HepG2 (cell line): ENCODE results near the gene SLC1A2. TPM values are rescaled to one million over a fixed set of nuclear protein-coding genes. Genes with fewer than 3 reads are reported as not detected.
A peak's percentile ranks its signal among the peaks of the same experiment; 100 is the strongest.

ENCODE experiments used
- ATAC-seq: fragments of 200-7000 bp; cut with Tn5 transposase; 3 replicates; pipeline ENCODE4 v1.9.1; 2020; ENCODE audit warnings: mild to moderate bottlenecking, moderate library complexity
- BruUV-seq: library from RNA; stranded (reverse); fragments of 400-500 nt; replicated peaks from 2 replicates; lab custom pipeline; 2021; lab: Mats Ljungman, UMichigan
- CTCF ChIA-PET: fragments of 300-600 bp; formaldehyde crosslinking; extraction: SDS; loops from one replicate; lab custom pipeline; 2021; ENCODE audit warnings: low total read pairs, inconsistent platforms, low intra/inter-chr PET ratio; lab: Yijun Ruan, JAX
- POLR2A ChIA-PET: fragments of 350-600 bp; sonication (Branson Sonifier 250); formaldehyde crosslinking; loops from one replicate; lab custom pipeline; 2020; ENCODE audit warnings: antibody characterized with exemption, inconsistent platforms; lab: Yijun Ruan, JAX
- DNase-seq: peaks from one replicate; pipeline ENCODE4 v3.0.0-alpha.2; 2015; ENCODE audit warnings: low spot score
- FAIRE-seq: peaks from 3 replicates; lab custom pipeline; 2011; peaks lifted over from hg19 to GRCh38; lab: Jason Lieb, UNC
- H2AFZ ChIP-seq: one replicate; pipeline ENCODE4 v1.6.1; 2011; ENCODE audit warnings: low read length, inconsistent platforms
- H3K27ac ChIP-seq: fragments of 300-600 bp; 3 replicates; pipeline ENCODE4 v1.8.0; 2011; ENCODE audit warnings: mixed run types, mild to moderate bottlenecking, mixed read lengths, low read length, inconsistent platforms; ENCODE audit not compliant: insufficient read depth; ENCODE audit errors: extremely low read length
- H3K27me3 ChIP-seq, 2 experiments: fragments of 200-600 bp in 1 of 2; 2 replicates in 1 of 2; 3 replicates in 1 of 2; pipeline versions ENCODE4 v1.6.0 to v1.8.0; 2011; ENCODE audit warnings: low read length in 2 of 2, mild to moderate bottlenecking in 2 of 2, moderate library complexity in 2 of 2, inconsistent platforms in 1 of 2; ENCODE audit not compliant: insufficient read depth in 2 of 2, control insufficient read depth in 1 of 2
- H3K36me3 ChIP-seq, 2 experiments: fragments of 200-600 bp in 1 of 2; replicated peaks in 1 of 2; 2 replicates in 1 of 2; 3 replicates in 1 of 2; pipeline versions ENCODE4 v1.5.1 to v1.8.0; 2011; ENCODE audit warnings: low read length in 2 of 2, inconsistent platforms in 1 of 2; ENCODE audit not compliant: insufficient read depth in 2 of 2, control insufficient read depth in 1 of 2
- H3K4me1 ChIP-seq: 2 replicates; pipeline ENCODE4 v1.5.1; 2012; ENCODE audit warnings: low read length, inconsistent platforms; ENCODE audit not compliant: insufficient read depth
- H3K4me2 ChIP-seq: 2 replicates; pipeline ENCODE4 v1.6.0; 2011; ENCODE audit warnings: low read depth, low read length, inconsistent platforms
- H3K4me3 ChIP-seq, 3 experiments: fragments of 200-600 bp in 1 of 3; sonication (generic), shearing (Covaris generic) in 1 of 3; replicated peaks in 1 of 3; 2 replicates each; pipeline ENCODE4 v1.5.1; 2011 to 2016; ENCODE audit warnings: low read length in 3 of 3, inconsistent platforms in 2 of 3, low read depth in 2 of 3, mild to moderate bottlenecking in 2 of 3, control low read depth in 1 of 3, mixed read lengths in 1 of 3; ENCODE audit not compliant: insufficient read depth in 1 of 3
- H3K79me2 ChIP-seq: one replicate; pipeline ENCODE4 v1.6.1; 2011; ENCODE audit warnings: low read length, inconsistent platforms; ENCODE audit not compliant: insufficient read depth
- H3K9ac ChIP-seq: 2 replicates; pipeline ENCODE4 v1.6.0; 2011; ENCODE audit warnings: mild to moderate bottlenecking, low read depth, low read length, inconsistent platforms; ENCODE audit not compliant: insufficient read depth
- H3K9me3 ChIP-seq: 2 replicates; pipeline ENCODE4 v1.5.1; 2012; ENCODE audit warnings: mild to moderate bottlenecking, low read length
- H4K20me1 ChIP-seq: 2 replicates; pipeline ENCODE4 v1.6.0; 2011; ENCODE audit warnings: inconsistent platforms, mild to moderate bottlenecking, low read length, moderate library complexity; ENCODE audit not compliant: insufficient read depth
- KAT2B ChIP-seq: fragments of 150-350 bp; IDR thresholded peaks from 2 replicates; pipeline ENCODE4 v1.6.1; 2014; ENCODE audit warnings: low read depth, low read length, borderline replicate concordance
- MLX ChIP-seq: IDR thresholded peaks from 2 replicates; pipeline ENCODE4 v1.6.1; 2016
- MTF1 ChIP-seq: sonication (generic); formaldehyde crosslinking; IDR thresholded peaks from 2 replicates; pipeline ENCODE4 v1.5.0; 2020; ENCODE audit warnings: missing genetic modification reagents
- MXD1 ChIP-seq: sonication (generic); formaldehyde crosslinking; IDR thresholded peaks from 2 replicates; pipeline ENCODE4 v1.4.0; 2020; ENCODE audit warnings: mild to moderate bottlenecking, missing genetic modification reagents
- NONO ChIP-seq, 2 experiments: fragments of 450-650 bp in 1 of 2; sonication (generic) in 1 of 2; formaldehyde crosslinking in 1 of 2; IDR thresholded peaks in 1 of 2; conservative IDR thresholded peaks in 1 of 2; 2 replicates each; pipeline versions ENCODE4 v1.6.1 to v1.8.0; 2017 to 2022; ENCODE audit warnings: mild to moderate bottlenecking in 1 of 2, missing genetic modification reagents in 1 of 2, moderate library complexity in 1 of 2
- PAF1 ChIP-seq: IDR thresholded peaks from 2 replicates; pipeline ENCODE4 v1.6.1; 2016; ENCODE audit warnings: missing genetic modification reagents, missing compliant biosample characterization
- PRDM4 ChIP-seq: sonication (generic); formaldehyde crosslinking; IDR thresholded peaks from 2 replicates; pipeline ENCODE4 v1.9.0; 2021; ENCODE audit warnings: missing genetic modification reagents, borderline replicate concordance
- SIX4 ChIP-seq: sonication (generic); formaldehyde crosslinking; IDR thresholded peaks from 2 replicates; pipeline ENCODE4 v1.4.0; 2020; ENCODE audit warnings: missing genetic modification reagents
- in situ Hi-C: cut with HindIII; loops from 2 replicates; pipeline ENCODE4 v1.10.0; 2017; ENCODE audit warnings: low pct_unique_long_range_greater_than_20kb; ENCODE audit not compliant: extremely low pct_ligation_motif_present
- intact Hi-C: fragments of 100-400 bp; cut with micrococcal nuclease; formaldehyde crosslinking; loops from one replicate; pipeline ENCODE4 v1.10.0; 2022; ENCODE audit not compliant: unreplicated experiment
- polyA plus RNA-seq, 8 experiments: library from polyadenylated mRNA; depleted of rRNA in 3 of 8; stranded (reverse) in 7 of 8; unstranded in 1 of 8; fragments of >200 nt; fragmentation: Illumina TruSeq in 4 of 8; extraction: Trizol in 4 of 8; gene quantifications; 2 replicates each; pipeline versions ENCODE4 v1.2.1 to v1.2.3, GENCODE V29; 2011 to 2016; ENCODE audit warnings: low read depth in 4 of 8, missing spikeins in 1 of 8, mixed read lengths in 1 of 8; ENCODE audit not compliant: insufficient read depth in 1 of 8
- total RNA-seq, 5 experiments: library from RNA; depleted of rRNA; stranded (reverse); fragments of >200 nt; fragmentation: Illumina TruSeq; extraction: Trizol; gene quantifications; 2 replicates each; pipeline ENCODE4 v1.2.3, GENCODE V29; 2016; ENCODE audit warnings: low read depth in 1 of 5
- TF ChIP-seq, protein P1 (sequence below), 2 experiments: IDR thresholded peaks; 2 replicates each; pipeline ENCODE4 v1.6.1; 2011 to 2012; ENCODE audit warnings: low read length in 2 of 2, borderline replicate concordance in 1 of 2, low read depth in 1 of 2, mild to moderate bottlenecking in 1 of 2, moderate library complexity in 1 of 2
- TF ChIP-seq, protein P2 (sequence below): sonication (generic); formaldehyde crosslinking; IDR thresholded peaks from 2 replicates; pipeline ENCODE4 v1.4.0; 2020; ENCODE audit warnings: mild to moderate bottlenecking, missing genetic modification reagents
- TF ChIP-seq, protein P3 (sequence below): sonication (generic); formaldehyde crosslinking; IDR thresholded peaks from 2 replicates; pipeline ENCODE4 v1.8.1; 2023; ENCODE audit warnings: mild to moderate bottlenecking, missing genetic modification reagents

Gene SLC1A2
- total and polyA plus RNA-seq, 2 of the 13 experiments (the other 11 are each of a cell fraction or from before 2014, with no cell fraction given): 23.2 to 43.2 TPM

- in situ Hi-C loops (no loop called here), intact Hi-C loops (no loop called here)
- FAIRE-seq (no peak), DNase-seq (no peak), ATAC-seq (no peak)
- Histone ChIP-seq H4K20me1 (no peaks in the 10 kb centered on the region), H3K4me2 (no peak overlapping the region), H3K4me3 (no peak overlapping the region), H3K27me3 (no peaks in the 10 kb centered on the region), H3K4me1 (no peaks in the 10 kb centered on the region), H3K27ac (no peak overlapping the region), H3K79me2 (no peaks in the 10 kb centered on the region), H3K9me3 (no peaks in the 10 kb centered on the region), H2AFZ (no peak overlapping the region), H3K9ac (no peak overlapping the region), H3K36me3 (peaks cover 0 to 20% of the 10 kb centered on the region in 2 experiments; a peak in 2 of 5 replicates)
- BruUV-seq: TSS peak; percentile 3
- POLR2A ChIA-PET: no interaction called here
- CTCF ChIA-PET: no interaction called here
- TF ChIP-seq NONO (IDR thresholded peaks at IDR 0.05) (no peak), NONO (CRISPR knock-in tag; conservative IDR thresholded peaks at IDR 0.05) (no peak), MXD1 (CRISPR knock-in tag) (no peak), MLX (CRISPR knock-in tag) (no peak), PAF1 (CRISPR knock-in tag) (no peak), PRDM4 (no peak), KAT2B (no peak), SIX4 (CRISPR knock-in tag) (no peak), MTF1 (no peak)
- TF ChIP-seq, protein P1, sequence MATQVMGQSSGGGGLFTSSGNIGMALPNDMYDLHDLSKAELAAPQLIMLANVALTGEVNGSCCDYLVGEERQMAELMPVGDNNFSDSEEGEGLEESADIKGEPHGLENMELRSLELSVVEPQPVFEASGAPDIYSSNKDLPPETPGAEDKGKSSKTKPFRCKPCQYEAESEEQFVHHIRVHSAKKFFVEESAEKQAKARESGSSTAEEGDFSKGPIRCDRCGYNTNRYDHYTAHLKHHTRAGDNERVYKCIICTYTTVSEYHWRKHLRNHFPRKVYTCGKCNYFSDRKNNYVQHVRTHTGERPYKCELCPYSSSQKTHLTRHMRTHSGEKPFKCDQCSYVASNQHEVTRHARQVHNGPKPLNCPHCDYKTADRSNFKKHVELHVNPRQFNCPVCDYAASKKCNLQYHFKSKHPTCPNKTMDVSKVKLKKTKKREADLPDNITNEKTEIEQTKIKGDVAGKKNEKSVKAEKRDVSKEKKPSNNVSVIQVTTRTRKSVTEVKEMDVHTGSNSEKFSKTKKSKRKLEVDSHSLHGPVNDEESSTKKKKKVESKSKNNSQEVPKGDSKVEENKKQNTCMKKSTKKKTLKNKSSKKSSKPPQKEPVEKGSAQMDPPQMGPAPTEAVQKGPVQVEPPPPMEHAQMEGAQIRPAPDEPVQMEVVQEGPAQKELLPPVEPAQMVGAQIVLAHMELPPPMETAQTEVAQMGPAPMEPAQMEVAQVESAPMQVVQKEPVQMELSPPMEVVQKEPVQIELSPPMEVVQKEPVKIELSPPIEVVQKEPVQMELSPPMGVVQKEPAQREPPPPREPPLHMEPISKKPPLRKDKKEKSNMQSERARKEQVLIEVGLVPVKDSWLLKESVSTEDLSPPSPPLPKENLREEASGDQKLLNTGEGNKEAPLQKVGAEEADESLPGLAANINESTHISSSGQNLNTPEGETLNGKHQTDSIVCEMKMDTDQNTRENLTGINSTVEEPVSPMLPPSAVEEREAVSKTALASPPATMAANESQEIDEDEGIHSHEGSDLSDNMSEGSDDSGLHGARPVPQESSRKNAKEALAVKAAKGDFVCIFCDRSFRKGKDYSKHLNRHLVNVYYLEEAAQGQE (IDR thresholded peaks at IDR 0.05; ENCODE audit: borderline replicate concordance in 1 of 2, low read depth in 1 of 2, low read length in 2 of 2): no peak
- TF ChIP-seq, protein P2, sequence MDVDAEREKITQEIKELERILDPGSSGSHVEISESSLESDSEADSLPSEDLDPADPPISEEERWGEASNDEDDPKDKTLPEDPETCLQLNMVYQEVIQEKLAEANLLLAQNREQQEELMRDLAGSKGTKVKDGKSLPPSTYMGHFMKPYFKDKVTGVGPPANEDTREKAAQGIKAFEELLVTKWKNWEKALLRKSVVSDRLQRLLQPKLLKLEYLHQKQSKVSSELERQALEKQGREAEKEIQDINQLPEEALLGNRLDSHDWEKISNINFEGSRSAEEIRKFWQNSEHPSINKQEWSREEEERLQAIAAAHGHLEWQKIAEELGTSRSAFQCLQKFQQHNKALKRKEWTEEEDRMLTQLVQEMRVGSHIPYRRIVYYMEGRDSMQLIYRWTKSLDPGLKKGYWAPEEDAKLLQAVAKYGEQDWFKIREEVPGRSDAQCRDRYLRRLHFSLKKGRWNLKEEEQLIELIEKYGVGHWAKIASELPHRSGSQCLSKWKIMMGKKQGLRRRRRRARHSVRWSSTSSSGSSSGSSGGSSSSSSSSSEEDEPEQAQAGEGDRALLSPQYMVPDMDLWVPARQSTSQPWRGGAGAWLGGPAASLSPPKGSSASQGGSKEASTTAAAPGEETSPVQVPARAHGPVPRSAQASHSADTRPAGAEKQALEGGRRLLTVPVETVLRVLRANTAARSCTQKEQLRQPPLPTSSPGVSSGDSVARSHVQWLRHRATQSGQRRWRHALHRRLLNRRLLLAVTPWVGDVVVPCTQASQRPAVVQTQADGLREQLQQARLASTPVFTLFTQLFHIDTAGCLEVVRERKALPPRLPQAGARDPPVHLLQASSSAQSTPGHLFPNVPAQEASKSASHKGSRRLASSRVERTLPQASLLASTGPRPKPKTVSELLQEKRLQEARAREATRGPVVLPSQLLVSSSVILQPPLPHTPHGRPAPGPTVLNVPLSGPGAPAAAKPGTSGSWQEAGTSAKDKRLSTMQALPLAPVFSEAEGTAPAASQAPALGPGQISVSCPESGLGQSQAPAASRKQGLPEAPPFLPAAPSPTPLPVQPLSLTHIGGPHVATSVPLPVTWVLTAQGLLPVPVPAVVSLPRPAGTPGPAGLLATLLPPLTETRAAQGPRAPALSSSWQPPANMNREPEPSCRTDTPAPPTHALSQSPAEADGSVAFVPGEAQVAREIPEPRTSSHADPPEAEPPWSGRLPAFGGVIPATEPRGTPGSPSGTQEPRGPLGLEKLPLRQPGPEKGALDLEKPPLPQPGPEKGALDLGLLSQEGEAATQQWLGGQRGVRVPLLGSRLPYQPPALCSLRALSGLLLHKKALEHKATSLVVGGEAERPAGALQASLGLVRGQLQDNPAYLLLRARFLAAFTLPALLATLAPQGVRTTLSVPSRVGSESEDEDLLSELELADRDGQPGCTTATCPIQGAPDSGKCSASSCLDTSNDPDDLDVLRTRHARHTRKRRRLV (CRISPR knock-in tag): no peak
- TF ChIP-seq, protein P3, sequence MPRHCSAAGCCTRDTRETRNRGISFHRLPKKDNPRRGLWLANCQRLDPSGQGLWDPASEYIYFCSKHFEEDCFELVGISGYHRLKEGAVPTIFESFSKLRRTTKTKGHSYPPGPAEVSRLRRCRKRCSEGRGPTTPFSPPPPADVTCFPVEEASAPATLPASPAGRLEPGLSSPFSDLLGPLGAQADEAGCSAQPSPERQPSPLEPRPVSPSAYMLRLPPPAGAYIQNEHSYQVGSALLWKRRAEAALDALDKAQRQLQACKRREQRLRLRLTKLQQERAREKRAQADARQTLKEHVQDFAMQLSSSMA (CRISPR knock-in tag): no peak
Observed at GRCh38 chr11:35286126-35286525, 133.2 kb downstream of the SLC1A2 start.
